Psoas muscle (tissue), 8 donors: Measurements from ENCODE around the gene TSPAN14. TPM values are rescaled to one million over a fixed set of nuclear protein-coding genes. Genes with fewer than 3 reads are reported as not detected.
"Not testable (repeated sequence)": the region's sequence is repeated elsewhere in the genome, so short reads cannot be mapped to it uniquely, and the experiment has no call there.

Source experiments
- ATAC-seq, 4 donors: fragments of 200-7000 bp; cut with Tn5 transposase; one replicate each; pipeline ENCODE4 v1.9.1; 2020; ENCODE audit warnings: moderate library complexity in 3 of 4, mild to moderate bottlenecking in 2 of 4
- DNase-seq, 2 donors: peaks; one replicate each; pipeline ENCODE4 v3.0.0-alpha.2; 2020
- H3K27ac ChIP-seq: fragments of 200-600 bp; one replicate; pipeline ENCODE4 v1.8.0; 2022
- H3K27me3 ChIP-seq, 3 donors: fragments of 200-600 bp in 1 of 3; one replicate each; pipeline versions ENCODE4 v1.6.1 to v1.8.0; 2013 to 2022; ENCODE audit warnings: low read length in 2 of 3, mild to moderate bottlenecking in 2 of 3, moderate library complexity in 1 of 3; ENCODE audit not compliant: insufficient read depth in 3 of 3
- H3K36me3 ChIP-seq, 2 donors: fragments of 200-600 bp in 1 of 2; one replicate each; pipeline versions ENCODE4 v1.6.1 to v1.8.0; 2013 to 2022; ENCODE audit warnings: low read depth in 1 of 2, mild to moderate bottlenecking in 1 of 2, moderate library complexity in 1 of 2; ENCODE audit not compliant: insufficient read depth in 1 of 2
- H3K4me1 ChIP-seq: fragments of 200-600 bp; one replicate; pipeline ENCODE4 v1.8.0; 2022
- H3K4me3 ChIP-seq: fragments of 200-600 bp; one replicate; pipeline ENCODE4 v1.8.0; 2022; ENCODE audit warnings: mild to moderate bottlenecking
- H3K9me3 ChIP-seq: fragments of 200-600 bp; one replicate; pipeline ENCODE4 v1.8.0; 2022
- CTCF ChIP-seq: fragments of 200-600 bp; IDR thresholded peaks from one replicate; pipeline ENCODE4 v1.8.0; 2022; ENCODE audit warnings: antibody characterized with exemption
- WGBS, 3 donors: extraction: QIAGEN DNeasy Blood & Tissue Kit; methylation state at CpG; one replicate each; pipeline versions ENCODE4 v1.1.6 to v1.1.7; 2013; 5-methylcytosine and 5-hydroxymethylcytosine counted together
- intact Hi-C, 2 donors: fragments of 100-400 bp; cut with DNase I; formaldehyde crosslinking; loops; one replicate each; pipeline versions ENCODE4 v1.11.0 to v1.14.2; 2022
- polyA plus RNA-seq, 3 donors: library from polyadenylated mRNA; stranded (reverse); fragments of 200-250 nt; gene quantifications; one replicate each; pipeline ENCODE4 v1.2.3, GENCODE V29; 2013
- total RNA-seq, 4 donors: library from RNA; stranded (reverse); fragmentation: NEBNext Ultra II Directional in 2 of 4; extraction: Animal tissue kit (Norgen Biotek cat#: 25700) in 2 of 4; gene quantifications; one replicate each; pipeline versions ENCODE4 v1.2.1 to v1.2.4, GENCODE V29; 2021 to 2023
- donor health status: healthy with polysubstance abuse.
- donor health status: DM: no; HTN: no; CAD: no; lungs with moderate emphysema.
- donor health status: Bipolar disorder and iron deficiency.
- donor health status: healthy.
- donor health status: DM: yes; HTN: yes; CAD: no.
- donor health status: DM: no; HTN: no; CAD: no.
- donor health status: DM: no; HTN: no; CAD: no.
- donor health status: DM: yes; HTN: yes; CAD: no.

TSPAN14 gene
- total and polyA plus RNA-seq, 7 donors, result 19.4 to 33.3 (median 23.9) TPM

- Histone ChIP-seq H3K4me3 (no peak overlapping the region), H3K36me3 (no peaks in the 10 kb centered on the region), H3K27me3 (no peaks in the 10 kb centered on the region), H3K27ac (no peak overlapping the region), H3K4me1 (no peaks in the 10 kb centered on the region), H3K9me3 (no peaks in the 10 kb centered on the region)
- 36 to 45% (median 44%) methylated on average over 2 of the region's 2 CpGs for WGBS, 3 donors
- peak in 1 of 4 donors; percentile 40 for ATAC-seq
- DNase-seq, result peak in 1 of 2 donors; percentile 55
- TF ChIP-seq CTCF, result no peak
- intact Hi-C loops, result no loop called here
Measured at GRCh38 chr10:80530251-80530650, 76.1 kb downstream of the TSPAN14 start.

GRCh38 chr10:80530816-80531215 is 76.7 kb downstream of the TSPAN14 start:
- TF ChIP-seq CTCF, result no peak
- 29 to 50% (median 31%) methylated on average over 2 of the region's 2 CpGs for whole genome bisulfite sequencing, 3 donors
- Histone ChIP-seq H3K36me3 (no peaks in the 10 kb centered on the region), H3K4me3 (no peak overlapping the region), H3K27ac (no peak overlapping the region), H3K9me3 (no peaks in the 10 kb centered on the region), H3K27me3 (no peaks in the 10 kb centered on the region), H3K4me1 (no peaks in the 10 kb centered on the region)
- DNase-seq (peak in 1 of 2 donors; percentile 0), ATAC-seq (no peak)
- intact Hi-C loops, result no loop called here

- ATAC-seq (no peak), DNase-seq (peak in 1 of 2 donors; percentile 11)
- Histone ChIP-seq H3K4me1 (no peaks in the 10 kb centered on the region), H3K27ac (no peak overlapping the region), H3K27me3 (peaks cover 0 to 3% (median 0%) of the 10 kb centered on the region in 3 donors), H3K4me3 (no peak overlapping the region), H3K9me3 (no peaks in the 10 kb centered on the region), H3K36me3 (no peaks in the 10 kb centered on the region)
- WGBS, 3 donors, result 82 to 92% (median 86%) methylated on average over 4 of the region's 4 CpGs
- TF ChIP-seq CTCF, result no peak
- intact Hi-C loops, result no loop called here
Measured at GRCh38 chr10:80532571-80532970, 78.5 kb downstream of the TSPAN14 start.

- ATAC-seq, H3K4me1 ChIP-seq, intact Hi-C loops, H3K36me3 ChIP-seq, H3K9me3 ChIP-seq, H3K27me3 ChIP-seq, H3K4me3 ChIP-seq, H3K27ac ChIP-seq: not testable (repeated sequence)
- 93 to 100% methylated on average over 3 to 15 of the region's 25 CpGs; no CpG with 5 or more reads in 1 of the 3 donors for WGBS, 3 donors
- DNase-seq, result peak in 1 of 2 donors; percentile 8
Measured at GRCh38 chr10:80534059-80534458, 79.9 kb downstream of the TSPAN14 start.

- H3K4me1 ChIP-seq, ATAC-seq, H3K4me3 ChIP-seq, intact Hi-C loops, H3K27ac ChIP-seq, H3K9me3 ChIP-seq, H3K36me3 ChIP-seq, H3K27me3 ChIP-seq: not testable (repeated sequence)
- 70 to 91% (median 76%) methylated on average over 3 to 12 of the region's 30 CpGs for WGBS, 3 donors
- peak in 1 of 2 donors; percentile 3 for DNase-seq
Measured at GRCh38 chr10:80534646-80535045, 80.5 kb downstream of the TSPAN14 start.
